ENCODE results near the gene POU3F3.

POU3F3 gene

DNA sequence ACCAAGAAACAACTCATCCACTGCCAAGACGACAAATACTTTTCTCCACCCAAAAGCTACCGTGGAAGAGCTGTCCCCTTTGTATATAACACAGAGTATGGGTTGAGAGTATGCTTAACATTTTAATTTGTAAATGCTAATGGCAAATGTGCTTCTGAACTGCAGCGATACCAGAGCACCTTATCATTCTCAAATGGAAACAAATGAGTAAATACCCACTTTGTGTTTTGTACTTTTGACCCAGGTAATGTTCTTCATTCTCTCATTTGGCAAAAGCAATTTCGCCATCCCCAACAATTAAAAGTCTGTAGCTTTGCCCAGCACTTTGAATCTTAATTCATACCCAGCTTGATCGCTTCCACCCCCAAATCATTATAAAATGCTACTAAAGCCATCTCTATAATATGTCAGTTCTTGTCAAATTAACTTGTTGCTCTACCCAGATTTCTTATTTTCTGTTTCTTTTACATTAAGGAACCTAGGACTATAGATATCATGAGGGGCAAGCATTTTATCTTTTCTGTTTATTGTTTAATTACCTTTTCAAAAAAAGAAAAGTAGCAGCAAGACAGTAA is 6.2 kb upstream of the POU3F3 start:
- DNase-seq, result no peak

DNA sequence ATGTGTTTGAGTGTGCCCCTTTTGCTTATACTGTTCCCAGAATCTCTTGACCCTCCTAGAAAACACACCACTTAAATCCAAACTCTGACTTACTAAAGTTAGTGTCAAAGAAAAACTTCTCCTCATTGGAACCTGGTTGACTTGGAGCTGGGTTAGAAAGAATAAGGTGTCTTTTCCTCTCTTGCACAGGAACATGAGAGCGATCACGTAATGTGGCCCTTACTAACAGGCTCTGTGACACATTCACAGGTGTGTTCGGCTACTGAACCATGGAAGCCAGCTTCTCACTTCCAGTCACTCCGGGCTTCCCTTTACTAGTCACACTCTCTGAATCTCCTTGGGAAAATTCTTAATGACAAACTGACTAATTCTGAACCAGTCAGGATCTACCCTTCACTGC is 5.4 kb upstream of the POU3F3 start:
- no peak for DNase-seq

DNA sequence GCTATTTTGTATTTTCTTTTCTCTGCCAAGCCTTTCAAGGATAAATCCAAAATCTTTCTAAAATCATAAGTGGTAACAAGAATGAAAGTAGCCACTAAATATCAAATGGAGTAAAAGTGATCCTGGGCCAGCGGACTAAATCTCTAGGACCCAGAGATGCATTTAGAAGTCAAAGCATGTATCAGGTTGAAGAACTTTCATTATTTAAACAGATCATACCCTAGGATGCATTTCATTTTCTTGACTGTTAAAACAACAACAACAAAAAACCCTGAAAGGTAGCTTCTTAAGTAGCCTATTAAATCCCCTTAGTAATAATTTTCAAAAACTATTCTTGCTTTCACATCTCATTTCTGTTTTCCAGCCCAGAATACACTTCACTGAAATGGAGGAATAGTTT is 4.8 kb upstream of the POU3F3 start:
- no peak for DNase-seq

DNA sequence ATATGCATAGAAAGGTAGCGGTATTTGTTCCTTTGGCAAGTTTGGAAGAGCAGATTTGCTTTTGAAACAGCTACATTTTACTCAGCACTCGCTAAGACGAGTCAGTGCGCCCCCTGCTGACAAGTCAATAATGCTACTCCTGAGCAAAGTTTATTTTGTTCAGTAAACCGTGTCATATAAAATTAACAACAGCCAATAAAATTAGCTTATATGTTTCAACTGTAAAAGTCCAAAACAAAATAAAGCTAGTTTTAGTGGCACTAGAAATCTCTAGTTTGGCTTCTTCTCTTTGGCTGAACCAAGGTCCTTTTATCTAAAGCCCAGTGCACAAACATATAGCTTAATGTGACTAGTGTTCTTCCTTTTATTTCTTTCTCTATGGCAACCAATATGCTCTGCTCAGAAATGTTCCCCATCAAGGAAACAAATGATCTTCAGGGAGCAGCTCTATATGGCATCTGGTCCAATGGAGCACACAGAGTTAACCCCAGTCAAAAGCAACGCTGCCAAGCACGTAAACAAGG is 4.2 kb upstream of the POU3F3 start:
- DNase-seq, result peak; percentile 71 to 85

DNA sequence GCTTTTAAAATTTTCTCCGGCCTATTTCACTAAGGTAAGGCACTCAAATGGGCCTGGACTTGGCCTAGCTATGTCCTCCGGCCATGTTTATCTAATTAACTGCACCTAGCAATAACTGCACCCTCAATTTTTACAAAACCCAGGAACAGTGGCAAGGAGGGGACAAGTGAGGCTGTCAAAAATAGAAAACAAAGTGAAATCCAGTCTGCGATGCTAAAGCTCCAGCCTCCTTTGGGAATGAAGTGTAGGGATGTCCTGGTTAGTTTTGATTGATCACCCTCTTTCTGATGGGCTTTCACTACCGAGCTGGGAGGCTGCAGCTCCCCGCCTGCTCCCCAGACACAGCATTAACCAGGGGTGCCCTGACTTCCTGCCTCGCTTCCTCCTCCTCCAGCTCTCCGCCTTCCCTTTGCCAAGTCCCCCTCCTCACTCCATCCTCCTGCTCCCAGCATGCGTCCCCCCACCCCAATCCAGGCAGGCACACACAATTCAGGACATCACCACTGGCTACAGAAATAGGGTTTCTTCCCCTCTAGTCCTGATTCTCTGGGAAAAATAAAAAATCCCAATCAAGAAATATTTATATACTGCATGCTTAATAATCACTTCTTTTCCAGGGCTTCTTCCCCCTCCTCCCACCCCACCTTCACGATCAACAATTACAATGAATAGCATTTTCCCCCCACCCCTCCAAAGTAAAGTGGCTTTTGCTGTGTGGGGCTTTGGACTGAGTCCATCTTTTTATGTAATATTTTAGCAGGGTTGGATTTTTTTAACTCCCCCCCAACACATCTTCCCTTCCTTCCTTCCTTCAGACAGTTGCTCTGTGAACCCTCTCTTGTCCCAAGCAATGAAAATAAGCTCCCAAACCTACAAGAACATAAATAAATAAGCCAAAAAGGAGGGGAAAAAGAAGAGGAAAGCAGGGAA is 3.3 kb upstream of the POU3F3 start:
- DNase-seq, result no peak

DNA sequence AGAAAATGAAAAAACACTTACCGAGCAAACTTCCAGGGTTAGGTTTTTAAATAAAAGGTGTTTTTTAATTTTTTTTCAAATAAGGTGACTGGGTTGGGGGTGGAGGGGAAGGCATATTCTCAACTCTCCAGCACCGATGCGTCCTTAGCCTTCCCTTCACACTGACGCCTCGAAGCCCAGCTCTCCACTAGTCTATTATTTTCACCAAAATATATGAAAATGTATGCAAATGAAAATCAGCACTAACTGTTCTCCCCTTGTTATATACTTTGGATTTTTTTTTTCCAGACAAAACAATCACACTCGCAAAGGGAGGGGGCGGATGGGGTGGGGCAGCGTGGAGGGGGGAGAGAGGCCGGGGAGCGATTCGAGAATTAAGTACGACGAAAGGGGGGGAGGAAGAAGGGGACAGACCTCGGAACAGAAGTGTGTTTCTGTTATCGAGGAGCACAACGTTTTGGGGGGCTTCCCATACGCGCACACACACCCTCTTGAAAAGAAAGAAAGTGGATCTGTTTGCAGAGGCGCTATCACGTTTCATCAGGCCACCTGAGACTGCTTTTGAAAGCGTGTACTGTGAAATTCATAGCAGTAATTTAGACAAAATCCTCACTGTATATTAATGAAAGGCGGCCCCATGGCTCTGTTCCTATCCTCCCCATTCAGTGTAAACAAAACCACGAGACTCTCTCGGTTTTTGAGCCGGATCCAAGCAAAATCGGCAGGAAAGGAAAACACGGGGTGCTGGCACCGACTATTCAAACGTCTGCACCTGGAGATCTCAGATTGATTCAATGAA is 2.4 kb upstream of the POU3F3 start:
- peak; percentile 60 to 63 for DNase-seq

DNA sequence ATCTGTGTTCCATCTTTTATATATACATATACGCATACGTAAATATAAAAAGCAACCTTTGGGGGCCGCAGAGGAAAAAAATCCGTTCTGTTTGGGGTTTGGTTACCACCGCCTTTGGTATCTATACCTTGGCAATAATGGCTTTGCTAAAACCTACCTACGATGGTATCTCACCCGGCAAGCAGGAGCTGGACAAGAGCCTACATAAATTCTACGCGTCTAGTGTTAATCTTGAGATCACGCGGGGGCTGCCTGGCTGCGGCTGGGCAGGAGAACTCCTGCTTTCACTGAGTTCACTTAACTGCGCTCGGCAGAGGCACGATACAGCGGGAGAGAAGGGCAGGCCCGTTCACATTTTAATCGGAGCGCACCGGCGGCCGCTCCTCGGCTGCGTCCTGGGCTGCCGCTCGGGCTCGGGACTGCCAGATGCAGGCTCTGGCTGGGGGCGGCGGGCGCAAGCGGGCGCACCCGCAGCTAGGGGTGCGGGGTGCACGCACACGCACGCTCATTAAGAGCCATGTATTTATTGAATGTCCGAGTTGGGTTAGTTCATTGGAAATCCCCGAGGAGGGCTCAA is 1.7 kb upstream of the POU3F3 start:
- peak in 1 of 2 donors; percentile 74 for DNase-seq

DNA sequence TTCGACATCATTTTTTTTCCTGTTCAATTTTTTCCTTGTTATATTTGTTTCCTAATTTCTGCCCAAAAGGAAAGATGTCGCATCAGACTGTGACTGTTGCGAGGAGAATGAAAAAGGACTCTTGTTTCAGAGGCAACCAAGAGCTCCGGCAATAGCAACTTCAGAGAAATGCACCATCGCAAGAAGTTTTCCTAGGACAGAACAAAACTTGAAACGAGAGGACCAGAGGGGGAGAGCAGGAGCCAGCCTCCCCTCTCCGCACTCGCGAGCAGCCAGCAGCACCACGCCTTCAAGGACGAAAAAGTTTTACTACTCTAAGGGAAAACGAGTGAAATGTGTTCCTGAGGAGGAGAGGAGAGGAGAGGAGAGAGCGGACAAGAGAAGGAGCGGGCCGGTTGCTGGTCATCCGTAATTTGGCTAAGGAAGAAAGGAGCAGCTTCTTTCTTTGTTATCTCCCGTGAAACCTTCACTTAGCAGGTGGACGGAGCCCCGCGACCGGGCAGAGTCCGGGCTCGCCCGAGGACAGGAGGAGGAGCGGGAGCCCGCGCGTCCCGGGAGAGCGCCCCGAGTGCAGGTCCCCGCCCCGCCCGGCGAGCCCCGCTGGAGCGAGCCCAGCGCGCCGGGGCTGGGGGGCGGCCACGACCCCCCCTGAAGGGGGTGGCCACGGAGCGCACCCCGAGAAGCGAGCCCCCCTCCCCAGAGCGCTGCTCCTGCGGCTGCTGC is 744 bp downstream of the POU3F3 start:
- no peak for DNase-seq

DNA sequence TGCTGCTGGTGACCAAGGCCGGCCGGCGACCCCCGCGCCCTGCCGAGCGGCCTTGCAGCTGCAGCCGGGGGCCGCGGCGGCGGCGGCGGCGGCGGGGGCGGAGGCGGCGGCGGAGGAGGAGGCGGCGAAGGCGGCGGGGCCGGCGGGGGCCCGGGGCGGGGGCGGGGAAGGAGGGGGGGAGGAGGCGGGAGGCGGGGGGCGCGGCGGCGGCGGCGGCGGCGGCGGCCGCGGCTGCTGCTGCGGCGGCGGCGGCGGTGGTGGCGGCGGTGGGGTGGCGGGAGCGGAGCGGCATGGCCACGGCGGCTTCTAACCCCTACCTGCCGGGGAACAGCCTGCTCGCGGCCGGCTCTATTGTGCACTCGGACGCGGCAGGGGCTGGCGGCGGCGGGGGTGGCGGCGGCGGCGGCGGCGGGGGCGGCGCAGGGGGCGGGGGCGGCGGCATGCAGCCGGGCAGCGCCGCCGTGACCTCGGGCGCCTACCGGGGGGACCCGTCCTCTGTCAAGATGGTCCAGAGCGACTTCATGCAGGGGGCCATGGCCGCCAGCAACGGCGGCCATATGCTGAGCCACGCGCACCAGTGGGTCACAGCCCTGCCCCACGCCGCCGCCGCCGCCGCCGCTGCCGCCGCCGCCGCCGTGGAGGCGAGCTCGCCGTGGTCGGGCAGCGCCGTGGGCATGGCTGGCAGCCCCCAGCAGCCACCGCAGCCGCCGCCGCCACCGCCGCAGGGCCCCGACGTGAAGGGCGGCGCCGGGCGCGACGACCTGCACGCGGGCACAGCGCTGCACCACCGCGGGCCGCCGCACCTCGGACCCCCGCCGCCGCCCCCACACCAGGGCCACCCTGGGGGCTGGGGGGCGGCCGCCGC is 1.5 kb downstream of the POU3F3 start:
- DNase-seq, result no peak

DNA sequence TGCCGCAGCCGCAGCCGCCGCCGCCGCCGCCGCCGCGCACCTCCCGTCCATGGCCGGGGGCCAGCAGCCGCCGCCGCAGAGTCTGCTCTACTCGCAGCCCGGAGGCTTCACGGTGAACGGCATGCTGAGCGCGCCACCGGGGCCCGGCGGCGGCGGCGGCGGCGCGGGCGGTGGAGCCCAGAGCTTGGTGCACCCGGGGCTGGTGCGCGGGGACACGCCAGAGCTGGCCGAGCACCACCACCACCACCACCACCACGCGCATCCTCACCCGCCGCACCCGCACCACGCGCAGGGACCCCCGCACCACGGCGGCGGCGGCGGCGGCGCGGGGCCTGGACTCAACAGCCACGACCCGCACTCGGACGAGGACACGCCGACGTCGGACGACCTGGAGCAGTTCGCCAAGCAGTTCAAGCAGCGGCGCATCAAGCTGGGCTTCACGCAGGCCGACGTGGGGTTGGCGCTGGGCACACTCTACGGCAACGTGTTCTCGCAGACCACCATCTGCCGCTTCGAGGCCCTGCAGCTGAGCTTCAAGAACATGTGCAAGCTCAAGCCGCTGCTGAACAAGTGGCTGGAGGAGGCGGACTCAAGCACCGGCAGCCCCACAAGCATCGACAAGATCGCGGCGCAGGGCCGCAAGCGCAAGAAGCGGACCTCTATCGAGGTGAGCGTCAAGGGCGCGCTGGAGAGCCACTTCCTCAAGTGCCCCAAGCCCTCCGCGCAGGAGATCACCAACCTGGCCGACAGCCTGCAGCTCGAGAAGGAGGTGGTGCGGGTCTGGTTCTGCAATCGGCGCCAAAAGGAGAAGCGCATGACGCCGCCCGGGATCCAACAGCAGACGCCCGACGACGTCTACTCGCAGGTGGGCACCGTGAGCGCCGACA is 2.4 kb downstream of the POU3F3 start:
- no peak for DNase-seq

DNA sequence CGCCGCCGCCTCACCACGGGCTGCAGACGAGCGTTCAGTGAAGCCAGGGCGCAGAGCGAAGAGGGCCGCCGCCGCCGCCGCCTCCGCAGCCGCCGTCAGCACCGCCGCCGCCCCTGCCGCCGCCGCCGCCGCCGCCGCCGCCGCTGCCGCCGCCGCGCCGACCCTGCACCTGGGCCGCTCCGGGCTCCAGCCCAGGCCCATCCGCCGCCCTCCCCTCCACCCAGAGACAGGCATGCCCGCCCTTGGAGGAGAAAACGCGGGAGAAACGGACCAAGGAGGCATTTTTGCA is 3.0 kb downstream of the POU3F3 start:
- no peak for DNase-seq

DNA sequence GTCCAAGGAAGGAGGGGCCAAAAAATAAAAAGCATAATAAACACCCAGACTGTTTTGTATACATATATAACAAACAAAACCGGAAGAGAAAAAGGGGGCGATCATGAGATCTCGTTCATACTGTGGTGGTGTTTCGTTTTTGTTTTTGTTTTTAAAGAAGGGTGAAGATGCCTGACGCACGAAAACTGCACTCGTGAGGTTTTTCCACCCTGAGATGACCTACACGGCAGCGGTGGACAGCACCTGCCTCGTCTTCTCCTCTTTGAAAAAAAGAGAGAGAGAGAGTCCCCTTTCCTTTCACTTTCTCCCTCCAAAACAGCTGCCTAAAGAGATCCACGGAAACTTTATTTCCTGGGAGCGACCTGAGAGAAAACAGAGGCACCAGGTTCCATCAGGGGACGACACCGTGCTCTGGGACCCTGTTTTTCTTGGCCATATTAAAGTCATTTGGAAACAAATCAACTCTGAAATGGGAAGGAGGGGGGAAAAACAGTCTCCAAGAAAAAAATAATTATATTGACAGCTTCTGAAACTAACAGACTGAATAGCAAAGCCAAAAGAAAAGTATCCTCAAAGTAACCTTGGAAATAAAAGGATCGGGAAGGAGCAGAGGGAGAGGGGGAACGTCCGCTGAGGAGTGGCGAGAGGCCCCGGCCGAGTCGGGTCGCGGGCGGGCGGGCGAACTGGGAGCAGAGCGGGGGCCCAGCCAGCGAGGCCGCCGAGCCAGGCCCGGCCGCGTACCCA is 3.5 kb downstream of the POU3F3 start:
- no peak for DNase-seq

DNA sequence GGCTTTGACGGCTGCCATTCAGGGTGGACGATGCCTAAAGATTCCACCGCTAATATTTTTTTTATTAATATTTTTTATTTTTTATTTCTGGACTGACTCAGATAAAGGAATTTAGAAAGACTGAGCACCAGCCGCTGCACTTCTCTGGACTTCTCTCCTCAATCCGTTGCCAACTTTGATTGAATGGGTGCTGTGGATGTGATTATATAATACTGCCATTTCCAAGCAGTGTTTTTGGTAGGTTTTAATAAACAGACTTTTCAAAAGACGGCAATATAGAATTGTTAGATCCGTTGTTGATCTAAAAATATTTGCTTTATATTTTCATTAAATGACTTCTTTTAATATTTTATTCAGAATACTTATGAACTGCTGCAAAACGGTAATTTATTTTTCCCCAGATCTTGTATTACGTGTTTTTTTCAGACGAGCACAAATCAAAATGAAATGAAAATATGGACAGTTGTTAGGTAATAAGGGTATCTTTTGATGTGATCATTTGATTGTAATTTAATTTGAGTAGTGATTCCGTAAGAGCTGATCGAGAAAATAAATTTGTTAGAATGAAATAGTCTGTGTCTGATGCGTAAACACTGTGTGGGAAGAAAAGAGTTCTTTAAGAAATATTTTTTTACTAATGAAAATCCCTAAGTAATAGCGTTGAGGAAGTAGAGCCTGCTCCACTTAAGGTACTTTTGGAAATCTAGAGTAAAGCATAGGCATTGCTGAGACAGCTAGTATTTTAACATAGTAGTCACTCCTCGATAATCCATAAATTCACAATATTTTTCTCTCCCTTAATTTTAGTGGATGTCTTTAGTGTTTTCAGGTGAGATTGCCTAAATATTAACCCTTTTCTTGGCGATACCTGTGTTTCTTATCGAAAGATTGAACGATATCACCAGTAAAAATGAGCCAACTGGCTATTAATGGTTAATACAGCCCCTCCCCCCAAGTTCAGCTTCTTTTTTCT is 4.4 kb downstream of the POU3F3 start:
- no peak for DNase-seq

DNA sequence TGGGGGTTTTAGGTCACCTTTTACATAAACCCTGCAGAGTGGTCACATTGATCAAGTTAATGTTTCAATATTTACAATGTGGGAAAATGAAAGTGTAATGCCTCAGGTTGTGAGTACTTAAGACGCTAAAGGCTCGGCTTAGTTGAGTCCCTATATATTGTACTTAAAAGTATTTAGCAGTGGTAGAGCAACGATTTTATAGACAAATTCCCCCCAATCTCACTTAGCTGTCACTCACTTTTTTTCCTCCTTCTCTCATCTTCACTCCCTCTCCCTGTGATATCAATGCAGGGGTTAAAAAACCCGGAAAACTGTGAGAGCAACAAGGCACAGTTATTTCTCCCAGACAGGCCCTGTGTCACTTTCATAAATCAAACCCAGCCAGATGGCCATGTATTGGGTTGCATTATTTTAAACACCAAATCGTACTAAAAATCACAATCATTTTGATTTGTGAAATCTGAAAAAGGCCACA is 5.4 kb downstream of the POU3F3 start:
- DNase-seq, result peak in 1 of 2 donors; percentile 66

DNA sequence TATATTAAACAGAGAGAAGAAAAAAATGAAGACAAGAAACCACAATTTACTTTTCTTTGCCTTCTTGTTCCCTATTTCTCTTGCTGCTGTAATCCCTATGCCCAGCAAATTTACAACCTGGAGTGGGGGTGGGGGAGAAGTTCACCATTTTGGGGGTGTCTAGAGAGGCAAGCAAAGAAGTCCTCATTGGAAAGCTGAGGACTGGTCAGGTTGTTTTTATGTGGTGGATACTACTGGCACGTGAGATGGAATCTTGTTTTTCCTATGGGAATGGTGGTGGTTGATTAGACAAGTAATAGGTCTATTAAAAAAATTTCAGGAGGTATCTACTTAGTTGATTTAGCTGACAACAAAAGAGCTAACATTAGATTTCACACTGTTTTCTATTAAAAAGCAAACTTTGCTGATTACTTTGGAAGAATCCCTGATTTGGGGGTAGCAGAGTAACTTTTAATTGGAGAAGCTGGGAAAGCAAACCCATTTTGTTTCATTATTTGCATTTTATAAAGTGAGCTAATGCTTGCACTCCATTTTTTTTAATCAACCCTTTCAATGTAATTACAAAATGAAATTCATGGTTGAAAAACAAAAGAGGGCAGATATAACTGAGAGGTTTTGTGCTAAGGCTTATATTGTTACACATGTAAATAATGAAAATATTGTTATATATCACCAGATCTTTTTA is 6.0 kb downstream of the POU3F3 start:
- DNase-seq, result no peak

DNA sequence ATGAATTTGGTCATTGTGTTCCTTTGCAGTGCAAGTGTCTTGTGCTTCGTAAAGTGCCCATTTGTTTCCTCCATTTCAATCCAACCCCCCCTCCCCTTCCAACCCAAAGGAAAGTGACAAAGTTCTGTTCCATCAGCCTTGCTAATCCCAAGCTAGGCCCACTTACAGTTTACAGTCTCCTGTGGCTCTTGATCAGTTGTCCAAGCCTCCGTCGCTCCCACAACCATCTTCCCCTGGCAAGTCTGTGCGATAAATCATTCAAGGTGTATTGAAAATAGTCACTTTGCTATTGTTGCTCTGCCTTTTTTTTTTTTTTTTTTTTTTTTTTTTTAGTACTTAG is 6.5 kb downstream of the POU3F3 start:
- peak; percentile 54 to 76 for DNase-seq

DNA sequence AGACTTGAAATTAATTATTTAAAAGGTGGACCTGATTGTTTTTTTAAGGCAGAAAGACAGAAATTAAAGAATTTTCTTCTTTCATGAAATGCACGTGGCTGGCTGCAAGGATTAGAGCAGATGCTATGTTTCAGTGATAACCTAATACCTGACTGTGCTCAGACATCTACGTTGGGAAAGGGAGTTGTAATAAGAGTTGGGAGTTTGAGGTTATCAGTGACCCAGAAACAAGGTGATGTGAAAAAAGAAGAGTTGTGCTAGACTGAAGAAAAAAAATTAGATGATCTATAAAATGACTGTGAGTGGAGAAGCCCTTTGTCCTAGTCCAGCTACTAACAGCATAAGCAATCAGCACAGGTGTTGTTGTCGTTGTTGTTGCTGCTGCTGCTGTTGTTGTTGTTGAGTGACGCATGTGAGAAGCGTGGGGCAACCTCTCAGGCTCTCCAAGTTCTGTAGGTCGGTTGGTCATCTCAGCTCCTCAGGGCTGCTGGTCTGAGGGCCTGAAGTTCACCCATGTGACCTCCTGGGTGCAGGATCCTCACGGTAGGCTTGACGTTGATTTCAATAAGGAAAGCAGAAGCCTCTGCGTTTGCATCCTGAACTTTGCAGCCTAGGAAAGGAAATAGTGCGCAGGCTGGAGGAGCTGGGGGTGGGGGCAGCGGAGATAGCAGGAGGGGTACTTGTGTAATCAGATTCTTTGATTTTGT is 7.6 kb downstream of the POU3F3 start:
- no peak for DNase-seq

All from hippocampal formation (tissue), 2 donors.